ENCODE data around the gene PCBD1.

The PCBD1 gene

DNA sequence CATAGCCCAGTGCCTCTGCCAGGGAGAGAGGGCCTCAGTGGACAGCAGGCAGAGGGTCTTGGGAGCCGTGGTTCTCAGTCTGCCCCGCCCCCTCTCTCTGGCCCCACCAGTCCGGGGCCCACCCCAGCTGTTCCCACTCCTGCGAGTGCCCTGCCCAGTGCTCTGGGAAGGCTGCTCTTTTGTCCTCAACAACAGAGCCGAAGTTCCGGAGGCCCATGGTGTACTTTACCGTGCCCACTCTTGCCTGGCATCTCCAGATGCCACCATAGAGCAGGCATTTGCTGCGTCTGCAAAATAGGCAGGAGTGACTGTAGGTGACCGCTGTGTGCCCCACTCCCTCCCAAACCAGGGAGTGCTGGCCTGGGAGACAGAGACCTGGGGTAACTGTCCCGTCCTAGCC lies 29.3 kb upstream of the PCBD1 start:
- DNase-seq (ENCODE audit: low spot score) = no peak

DNA sequence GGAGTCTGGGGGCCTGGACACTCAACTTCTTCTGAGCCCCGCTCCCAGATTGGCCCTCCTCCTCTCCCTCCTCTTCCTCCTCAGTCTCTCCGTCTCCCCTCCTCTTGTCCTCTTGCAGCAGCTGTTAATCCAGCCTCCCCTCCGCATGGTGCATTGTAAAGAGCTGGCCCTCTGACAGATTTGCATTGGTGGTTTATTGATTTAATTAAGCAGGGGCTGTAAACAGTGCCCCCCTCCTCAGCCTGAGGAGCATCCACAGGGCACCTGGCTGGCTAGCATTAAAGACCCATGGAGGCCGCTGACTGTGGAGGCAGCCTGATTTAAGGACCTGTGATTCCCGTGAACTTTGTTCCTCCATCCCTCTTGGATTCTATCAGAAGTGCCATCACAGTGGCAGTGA lies 28.9 kb upstream of the PCBD1 start:
- no peak for DNase-seq (ENCODE audit: low spot score)

DNA sequence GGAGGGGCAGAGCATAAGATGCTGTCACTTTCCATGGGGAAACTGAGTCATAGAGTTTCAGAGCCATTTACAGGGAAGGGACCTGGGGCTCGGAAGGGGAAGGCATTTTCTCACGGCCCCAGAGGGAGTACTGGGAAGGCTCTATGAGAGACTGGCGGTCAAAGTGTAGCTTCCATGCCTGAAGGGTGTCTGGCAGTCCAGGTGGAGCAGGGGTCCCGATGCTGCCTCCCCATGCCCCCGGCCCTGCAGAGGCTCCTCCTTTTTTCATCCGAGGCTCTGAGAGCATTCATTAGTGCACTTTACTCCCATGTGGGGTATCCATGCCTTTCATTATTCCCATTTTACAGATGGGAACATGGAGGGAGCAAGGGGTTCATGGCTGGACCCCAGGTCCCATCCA lies 27.9 kb upstream of the PCBD1 start:
- no peak for DNase-seq (ENCODE audit: low spot score)

DNA sequence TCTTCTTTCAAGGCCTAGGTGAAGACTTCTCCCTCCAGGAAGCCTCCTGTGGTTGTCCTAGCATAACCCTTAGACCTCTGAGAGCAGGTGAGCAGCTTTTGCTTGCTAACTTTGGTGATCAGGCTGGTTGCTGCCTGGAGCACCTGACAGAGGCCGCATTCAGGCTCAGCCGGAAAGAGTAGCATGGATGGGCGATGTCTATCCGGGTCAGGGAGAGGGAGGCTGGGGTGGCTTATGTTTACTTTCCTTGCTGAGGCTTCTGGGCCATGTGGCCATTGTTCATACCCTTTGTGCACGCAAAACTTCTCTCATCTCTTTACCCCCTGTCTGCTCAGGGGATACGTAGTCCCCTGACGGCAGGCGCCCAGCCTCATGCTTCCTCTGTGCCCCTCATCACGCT lies 27.4 kb upstream of the PCBD1 start:
- DNase-seq (ENCODE audit: low spot score) = no peak

DNA sequence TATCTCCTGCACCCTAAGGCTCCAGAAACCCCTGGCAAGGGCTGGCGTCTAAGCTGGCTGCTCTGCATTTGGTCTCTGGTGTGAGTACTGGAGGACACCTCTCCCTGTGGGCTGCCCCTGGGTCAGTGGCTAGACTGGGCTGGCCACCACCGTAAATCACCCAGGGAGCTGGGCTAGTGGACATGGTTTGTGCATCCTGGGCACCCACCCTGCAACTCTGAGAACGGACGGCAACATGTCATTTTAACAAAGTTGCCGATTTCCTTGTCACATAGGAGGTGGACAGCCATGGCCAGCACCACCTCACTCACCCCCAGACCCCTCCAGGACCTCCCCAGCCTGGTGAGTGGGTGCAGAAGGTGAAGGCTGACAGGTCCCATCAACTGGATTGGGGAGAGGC lies 26.8 kb upstream of the PCBD1 start:
- no peak for DNase-seq (ENCODE audit: low spot score)

DNA sequence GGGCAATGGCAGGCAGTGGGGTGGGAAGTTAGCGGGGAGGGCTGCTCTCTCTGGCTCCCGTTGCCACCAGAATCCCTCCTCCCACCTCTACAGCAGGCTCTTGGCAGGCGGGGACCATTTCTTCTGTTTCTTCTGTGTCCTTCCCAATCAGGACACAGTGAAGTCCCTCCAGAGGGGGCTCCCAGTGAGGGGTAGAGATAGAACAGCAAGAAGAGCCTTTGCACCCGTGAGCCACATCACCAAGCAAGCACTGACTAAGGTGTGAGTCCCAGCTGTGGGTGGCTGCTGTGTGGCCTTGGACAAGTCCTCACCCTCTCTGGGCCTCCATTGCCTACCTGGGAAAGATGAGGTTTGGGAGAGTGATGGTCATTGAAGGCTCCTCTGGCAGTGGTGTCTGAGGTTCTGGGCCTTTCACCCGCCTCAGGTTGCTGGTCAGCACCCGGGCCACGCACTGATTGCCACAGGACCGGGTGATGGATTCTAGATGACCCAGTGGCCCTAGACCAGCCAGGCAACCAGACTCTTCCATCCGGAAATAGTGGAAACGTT lies 26.0 kb upstream of the PCBD1 start:
- DNase-seq (ENCODE audit: low spot score) = no peak

DNA sequence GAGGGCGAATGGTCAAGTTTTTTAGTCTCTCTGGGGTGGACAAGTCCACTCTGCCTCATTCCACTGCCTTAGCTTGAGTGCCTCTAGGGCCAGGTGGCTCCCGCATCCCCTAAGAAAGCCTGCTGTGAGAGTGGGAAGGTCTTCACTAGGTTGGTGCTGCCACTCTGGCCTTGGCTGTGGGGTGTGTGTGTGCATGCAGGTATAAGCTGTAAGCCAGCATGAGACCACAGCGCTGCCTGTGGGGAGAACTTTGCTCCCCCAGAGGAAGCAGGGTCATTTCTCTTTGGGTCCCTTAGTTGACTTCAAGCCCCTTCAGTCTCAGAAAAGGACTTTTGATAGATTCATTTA lies 25.5 kb upstream of the PCBD1 start:
- DNase-seq (ENCODE audit: low spot score) = no peak

DNA sequence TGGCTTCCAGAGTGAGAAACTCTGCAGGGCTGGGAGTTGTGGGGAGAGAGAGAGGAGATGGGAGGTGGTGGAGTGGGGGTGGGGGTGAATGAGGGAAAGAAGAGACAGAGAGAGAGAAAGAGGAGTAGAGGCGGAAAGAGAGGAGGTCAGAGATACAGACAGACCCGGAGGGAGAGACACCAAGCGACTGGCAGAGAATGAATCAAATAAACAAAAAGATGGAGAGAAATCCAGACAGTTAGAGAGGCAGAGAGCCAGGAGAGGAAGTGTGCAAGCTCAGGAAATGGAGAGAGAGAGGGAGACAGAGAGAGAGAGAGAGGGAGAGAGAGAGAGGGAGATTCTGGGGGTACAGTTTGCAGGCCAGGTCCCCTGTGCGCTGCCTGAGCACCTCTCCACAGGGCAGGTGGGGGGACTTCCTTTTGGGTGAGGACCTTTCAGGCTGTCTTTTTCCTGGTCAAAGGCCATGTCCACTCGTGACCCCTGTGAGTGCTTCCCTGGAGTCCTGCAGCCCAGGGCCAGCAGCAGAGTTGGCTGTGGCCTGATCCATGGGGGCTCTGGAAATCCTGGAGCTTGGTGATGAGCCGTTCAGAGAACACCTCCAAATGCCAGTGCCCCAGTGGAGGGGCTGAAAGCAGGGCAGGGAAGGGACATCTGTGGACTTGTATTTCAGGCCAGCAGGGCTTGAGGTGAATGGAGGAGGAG lies 25.0 kb upstream of the PCBD1 start:
- no peak for DNase-seq (ENCODE audit: low spot score)

DNA sequence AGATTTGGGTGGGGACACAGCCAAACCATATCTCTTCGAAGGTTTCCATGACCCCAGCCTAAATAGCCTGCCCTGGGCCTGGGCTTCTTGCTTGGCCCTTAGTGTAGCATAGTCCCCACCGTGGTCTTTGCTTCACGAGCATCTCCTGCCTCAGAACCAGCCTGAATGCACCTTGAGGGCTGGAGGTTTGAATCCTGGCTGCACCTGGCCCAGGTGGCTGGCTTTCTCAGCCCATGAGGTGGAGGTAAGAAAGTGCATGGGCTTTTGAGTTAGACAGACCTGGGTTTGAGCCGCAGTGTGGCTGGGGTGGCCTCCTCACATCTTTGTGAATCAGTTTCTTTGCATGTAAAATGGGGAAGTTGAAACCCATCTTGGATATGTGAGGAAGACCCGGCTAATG lies 24.2 kb upstream of the PCBD1 start:
- DNase-seq (ENCODE audit: low spot score) = no peak

DNA sequence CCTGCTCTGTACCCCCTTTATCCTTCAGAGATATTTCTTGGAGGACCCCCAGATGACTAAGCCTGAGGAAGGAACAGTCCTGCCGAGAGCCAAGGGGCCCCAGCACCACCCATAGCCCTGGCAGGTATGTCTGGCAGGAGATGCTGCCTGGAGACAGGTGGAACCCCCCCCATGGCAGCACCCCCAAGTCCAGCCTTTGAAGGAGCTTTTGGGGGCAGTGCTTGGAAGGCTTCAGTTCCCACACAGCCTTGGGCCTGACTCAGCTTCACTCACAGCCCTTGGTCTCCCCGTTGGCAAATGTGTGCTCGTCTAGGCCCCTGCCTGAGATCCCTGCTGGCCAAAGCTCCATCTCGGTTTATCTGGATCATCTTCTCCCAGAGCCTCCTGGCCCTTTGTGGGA lies 23.0 kb upstream of the PCBD1 start:
- no peak for DNase-seq (ENCODE audit: low spot score)

DNA sequence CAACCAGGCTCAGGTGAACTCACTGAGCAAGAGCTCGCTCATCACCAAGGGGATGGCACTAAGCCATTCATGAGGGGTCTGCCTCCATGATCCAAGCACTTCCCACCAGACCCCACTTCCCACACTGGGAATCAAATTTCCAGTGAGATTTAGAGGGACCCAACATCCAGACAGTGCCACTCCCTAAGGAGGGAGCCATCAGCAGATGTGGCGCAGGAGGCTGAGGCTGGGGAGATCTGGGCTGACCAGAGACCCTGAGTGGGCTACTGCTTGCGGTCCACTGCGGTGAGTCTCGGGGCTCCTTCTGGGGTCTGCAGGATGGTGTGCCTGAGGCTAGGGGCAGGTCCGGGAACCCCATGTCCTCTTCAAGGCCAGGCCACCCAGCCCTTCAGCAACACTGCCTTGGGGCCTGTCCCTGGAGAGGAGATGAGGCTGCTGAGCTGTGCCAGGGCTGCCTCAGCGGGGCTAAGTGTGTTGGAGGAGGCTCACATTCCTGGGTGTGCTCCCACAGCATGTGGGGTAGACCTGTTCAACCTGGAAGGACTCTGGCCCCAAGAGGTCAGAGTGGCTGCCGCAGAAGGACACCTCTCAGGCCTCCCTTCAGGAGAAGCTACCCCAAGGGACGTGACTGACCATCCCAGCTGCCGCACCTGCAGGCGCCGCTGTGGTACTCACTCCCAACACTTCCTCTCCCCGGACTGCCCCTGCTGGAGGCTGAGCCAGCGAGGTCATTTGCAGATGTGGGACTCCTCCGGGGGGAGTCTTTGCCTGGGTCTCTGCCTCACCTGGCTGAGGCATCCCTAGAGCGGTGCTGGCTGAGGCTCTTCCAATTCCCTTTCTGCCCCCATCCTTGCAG lies 22.3 kb upstream of the PCBD1 start:
- no peak for DNase-seq (ENCODE audit: low spot score)

DNA sequence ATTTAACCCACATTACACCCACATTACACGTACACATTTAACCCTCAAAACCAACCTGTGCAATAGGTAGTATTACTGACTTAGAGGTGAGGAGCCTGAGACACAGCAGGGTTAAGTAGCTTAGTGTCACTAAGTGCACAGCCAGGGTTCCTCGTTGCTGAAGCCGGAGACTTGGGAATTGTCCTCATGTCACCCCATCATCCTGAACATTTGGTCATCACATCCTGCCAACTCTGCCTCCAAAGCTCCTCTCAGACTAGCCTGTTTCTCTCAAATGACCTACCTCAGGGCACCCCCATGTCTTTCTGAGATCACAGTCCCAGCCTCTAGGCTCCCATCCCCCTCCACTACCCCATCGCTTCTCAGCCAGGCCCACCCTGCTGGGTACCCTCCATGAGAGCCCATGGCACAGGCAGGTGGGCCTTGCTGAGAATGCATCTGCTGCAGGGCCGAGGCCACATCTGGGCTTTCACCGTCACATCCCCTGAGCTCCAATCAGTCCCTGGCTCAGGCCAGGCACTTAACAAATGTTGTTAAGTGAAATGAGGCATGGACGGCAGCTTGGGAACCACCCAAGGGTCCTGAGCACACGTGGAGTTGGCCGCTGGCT lies 21.1 kb upstream of the PCBD1 start:
- no peak for DNase-seq (ENCODE audit: low spot score)

DNA sequence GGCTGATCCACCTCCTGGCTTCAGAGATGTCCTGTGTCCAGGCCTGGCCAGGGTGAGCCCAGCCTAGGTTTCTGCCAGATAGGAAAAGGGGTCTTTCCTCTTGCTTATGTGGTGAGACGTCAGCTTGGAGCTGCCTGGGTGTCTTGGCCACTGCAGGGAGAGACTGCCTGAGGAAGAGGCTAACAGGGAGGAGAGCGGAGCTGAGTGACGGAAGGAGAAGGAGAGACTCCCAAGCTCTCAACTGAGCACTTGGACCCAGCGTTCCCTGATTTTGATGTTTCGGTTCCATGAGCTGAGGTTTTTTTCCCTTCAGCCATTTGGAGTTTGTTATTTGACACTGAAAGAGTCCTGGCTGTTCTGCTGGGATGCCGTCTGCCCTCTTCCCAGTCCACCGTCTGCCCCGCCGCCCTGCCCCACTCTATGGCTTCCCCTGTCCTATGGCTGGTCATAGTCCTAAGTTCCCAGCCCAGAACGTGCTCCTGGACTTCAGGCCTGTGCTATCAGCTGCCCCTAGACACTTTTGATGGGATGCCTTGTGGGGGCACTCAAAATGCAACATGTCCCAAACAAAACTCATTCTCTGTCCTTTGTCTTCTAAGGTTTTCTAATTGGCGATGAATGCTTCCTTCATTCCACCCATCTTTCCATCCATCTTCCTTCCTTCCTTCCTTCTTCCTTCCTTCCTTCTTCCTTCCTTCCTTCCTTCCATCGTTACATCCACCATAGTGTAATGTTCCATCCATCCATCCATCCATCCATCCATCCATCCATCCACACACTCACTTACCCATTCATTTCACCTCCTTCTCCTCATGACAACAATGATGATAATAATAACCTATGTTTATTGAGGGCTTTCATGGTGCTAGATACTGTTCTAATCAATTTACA lies 20.3 kb upstream of the PCBD1 start:
- no peak for DNase-seq (ENCODE audit: low spot score)

DNA sequence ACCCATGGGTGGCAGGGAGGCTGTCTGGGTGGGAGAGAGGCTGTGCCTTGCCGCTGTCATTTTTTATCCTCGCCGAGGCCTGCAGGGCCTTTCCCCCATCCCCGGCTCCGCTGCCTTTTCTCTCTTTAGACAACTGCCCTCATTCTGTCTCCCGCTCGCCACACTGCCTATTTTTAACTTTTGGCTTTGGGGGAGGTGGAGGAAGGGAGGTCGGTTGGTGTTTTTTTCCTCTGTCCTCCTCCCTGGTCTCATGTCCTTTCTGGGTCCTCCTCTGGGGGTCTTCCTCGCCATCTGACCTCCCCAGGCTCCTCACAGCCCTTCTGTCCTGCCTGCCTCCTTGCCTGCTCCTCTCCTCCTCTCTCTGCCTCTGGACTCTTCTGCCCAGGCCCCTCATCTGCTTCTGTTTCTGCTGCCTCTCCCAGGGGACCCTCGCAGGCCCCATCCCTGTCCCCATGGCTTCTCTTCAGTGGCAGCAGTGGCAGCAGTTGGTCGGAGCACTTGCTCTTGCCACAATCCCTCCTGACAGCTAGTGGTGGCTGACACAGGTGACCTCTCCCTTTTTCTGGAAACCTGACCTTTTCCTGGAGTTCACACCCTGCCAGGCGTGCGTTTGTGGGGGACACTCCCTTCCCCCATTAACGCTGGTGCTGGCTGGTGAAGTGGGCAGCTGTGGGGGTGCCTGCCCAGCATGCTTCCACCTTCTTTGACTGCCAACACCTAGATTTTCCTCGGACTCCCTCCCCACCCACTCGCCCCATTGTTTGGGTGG lies 19.5 kb upstream of the PCBD1 start:
- no peak for DNase-seq (ENCODE audit: low spot score)

DNA sequence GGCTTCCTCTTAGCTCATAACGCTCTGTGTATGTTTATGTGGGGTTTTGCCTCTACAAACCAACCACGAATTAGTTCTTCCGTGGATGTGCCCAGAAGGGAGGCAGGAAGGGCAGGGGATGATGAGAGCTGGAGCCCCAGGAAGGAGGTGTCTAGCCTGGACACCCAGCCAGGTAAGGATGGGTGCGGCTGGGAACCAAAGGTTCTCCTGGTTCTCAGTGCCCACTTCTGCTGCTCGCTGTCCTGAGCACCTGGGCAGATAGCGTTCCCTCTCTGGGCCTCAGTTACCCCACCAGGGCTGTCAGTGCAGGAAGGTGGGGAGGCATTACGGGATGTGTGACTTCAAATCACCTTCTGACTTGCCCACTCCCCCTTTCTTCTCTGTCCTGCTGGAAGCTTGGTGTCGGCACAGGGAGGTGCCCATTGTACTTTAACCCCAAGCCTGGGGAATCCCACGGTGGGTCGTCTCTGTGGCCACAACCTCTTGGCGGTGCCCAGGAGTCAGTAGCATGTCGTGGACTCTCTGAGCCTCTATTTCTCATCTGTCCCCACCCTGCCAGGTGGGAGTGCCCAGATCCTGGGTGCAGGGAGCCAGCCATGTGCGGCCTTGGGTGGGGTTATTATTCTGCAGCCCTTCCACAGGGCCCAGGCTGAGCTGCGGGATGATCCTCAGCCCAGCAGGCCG lies 18.7 kb upstream of the PCBD1 start:
- DNase-seq (ENCODE audit: low spot score) = no peak

DNA sequence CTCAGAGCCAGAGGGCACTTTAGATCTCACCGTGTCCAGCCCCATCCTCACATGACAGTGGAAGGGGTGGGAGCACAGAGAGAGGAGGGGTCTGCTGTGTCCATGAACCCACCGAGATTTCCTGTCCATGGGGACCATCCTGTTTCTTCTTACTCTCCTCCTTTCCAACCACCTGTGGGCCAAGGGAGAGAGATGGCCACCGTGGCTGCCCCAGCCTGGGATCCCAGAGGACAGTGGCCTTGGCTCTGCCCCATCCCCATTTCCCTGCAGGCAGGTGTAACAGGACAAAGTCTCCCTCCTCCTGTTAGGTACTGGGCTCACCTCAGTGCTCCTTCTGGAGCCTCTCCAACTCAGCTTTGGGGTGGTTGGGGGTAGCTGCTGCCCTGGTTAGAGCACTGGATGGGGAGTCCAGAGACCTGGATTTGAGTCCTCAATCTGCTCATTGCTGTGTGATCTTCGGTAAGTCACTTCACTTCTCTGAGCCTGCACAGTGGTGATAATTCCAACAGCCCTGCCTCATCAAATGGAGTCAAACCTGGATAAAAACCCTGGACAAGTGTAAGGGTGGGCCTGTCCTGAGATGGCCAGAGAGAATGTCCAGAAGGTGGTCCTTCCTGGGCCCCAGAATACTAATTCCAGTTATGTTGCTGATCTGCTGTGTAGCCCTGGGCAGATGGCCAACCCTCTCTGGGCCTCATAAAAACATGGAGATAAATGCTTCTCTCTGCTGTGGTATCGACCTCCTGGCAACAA lies 17.8 kb upstream of the PCBD1 start:
- DNase-seq (ENCODE audit: low spot score) = no peak

DNA sequence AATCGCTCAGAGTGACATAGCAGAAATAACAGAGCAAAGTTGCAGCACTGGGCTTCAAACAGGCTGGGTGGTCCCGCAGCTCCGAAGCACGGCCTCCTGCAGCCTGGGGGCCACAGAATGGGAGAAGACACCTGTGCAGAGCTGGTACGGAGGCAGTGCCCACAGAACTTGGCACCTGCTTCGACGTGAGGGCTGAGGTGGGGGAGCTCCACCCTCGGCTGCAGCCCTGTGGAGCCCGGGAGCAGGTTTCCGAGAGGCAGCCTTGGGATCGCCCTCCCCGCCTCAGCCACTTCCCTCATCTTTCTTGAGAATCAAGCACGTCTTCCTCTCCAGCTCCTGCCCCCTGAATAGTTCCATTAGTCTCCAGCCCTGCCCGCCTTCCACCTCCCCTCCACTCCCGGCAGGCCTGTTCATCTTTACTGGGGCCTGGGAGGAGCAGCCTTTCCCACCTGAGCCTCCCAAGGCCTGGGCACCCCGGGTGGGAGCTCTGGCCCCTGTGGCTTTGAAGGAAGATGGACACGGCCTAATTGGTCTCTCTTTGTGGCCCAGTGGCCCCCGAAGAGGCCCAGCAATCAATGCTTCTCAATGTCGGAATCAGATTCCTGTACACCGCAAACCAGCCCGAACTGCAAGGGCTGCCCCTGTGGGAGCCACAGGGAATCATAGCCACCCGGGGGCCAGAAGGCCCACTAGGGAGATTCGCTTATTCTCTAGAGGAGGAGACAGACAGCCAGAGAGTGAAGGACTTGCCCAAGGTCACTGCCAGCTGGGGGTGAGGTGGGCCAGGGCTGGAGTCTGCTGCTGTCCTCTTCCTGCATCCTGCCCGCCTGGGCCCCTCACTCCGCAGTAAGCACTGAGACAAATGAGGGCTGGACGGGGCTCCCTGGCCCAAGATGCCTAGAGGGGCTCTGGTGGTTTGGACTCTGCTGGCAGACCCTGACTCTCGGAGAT lies 17.0 kb upstream of the PCBD1 start:
- no peak for DNase-seq (ENCODE audit: low spot score)

DNA sequence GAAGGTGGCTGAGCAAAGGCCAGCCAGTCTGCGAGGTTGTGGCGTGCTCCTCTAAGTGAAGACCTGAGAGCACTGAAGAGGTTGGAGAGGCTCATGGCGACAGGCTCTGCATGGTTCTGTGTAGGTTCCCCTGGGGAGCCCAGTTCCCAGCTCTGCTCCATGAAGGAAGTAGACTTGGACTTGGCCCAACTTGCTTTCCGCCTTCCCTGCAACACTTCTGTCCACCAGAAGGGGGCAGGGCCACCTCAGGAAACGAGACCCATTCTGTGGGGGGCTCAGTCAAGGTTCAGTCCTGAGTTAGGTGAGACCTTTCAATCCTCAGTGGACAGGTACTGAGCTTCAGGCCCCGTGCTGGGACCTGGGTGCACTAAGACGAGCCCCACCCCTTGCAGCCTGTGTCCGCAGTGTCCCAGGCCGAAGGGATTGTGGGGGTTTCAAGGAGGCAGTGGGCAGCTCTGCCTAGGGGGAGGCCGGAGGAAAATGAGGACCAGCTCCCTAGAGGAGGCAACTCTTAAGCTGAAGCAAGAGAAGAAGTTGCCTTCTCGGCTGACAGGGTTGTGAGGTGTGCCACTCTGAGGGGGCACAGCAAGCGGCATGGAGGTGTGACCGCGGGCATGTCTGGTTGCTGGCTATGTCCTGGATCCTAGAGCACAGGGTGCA lies 15.0 kb upstream of the PCBD1 start:
- peak; percentile 33 for DNase-seq (ENCODE audit: low spot score)

All from SW480 (cell line).